NCI-H2171 treated with DMSO at 0.1 percent for 48 hours (cell line): ENCODE data around the gene AVP.
A peak's percentile ranks its signal among the peaks of the same experiment; 100 is the strongest.
"Not testable (repeated sequence)": the region's sequence is repeated elsewhere in the genome, so short reads cannot be mapped to it uniquely, and the experiment has no call there.

Source experiments
- DNase-seq: peaks from one replicate; lab custom pipeline; 2025; lab: John Stamatoyannopoulos, UW

AVP gene, protein sequence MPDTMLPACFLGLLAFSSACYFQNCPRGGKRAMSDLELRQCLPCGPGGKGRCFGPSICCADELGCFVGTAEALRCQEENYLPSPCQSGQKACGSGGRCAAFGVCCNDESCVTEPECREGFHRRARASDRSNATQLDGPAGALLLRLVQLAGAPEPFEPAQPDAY

GRCh38 chr20:3084283-3084985 is at the start of gene AVP:
Gene AVP (minus strand): TSS chr20:3084724. CDS start chr20:3084674, 50 bp downstream.
- DNase-seq = no peak

- DNase-seq = no peak
Observed at GRCh38 chr20:3134151-3134550, 49.6 kb upstream of the AVP start.

DNA sequence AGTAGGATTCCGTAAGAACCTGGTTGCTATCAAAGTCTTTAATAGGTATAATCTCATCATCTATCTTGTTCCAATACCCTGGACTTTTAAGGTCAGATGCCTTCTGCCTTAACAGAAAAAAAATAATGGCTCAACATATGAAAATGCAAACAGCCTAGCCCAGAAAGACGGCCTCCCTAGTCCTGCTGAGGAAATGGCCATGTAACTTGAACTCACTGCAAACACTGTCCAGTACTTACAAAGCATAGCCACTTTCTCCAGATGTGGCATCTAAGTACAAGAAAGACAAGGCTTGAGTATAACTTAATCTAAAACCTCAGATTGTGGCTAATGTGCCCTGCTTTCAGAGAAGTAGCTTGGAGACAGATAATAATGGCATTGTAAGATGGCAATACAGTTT is 48.6 kb upstream of the AVP start:
- no peak for DNase-seq

DNA sequence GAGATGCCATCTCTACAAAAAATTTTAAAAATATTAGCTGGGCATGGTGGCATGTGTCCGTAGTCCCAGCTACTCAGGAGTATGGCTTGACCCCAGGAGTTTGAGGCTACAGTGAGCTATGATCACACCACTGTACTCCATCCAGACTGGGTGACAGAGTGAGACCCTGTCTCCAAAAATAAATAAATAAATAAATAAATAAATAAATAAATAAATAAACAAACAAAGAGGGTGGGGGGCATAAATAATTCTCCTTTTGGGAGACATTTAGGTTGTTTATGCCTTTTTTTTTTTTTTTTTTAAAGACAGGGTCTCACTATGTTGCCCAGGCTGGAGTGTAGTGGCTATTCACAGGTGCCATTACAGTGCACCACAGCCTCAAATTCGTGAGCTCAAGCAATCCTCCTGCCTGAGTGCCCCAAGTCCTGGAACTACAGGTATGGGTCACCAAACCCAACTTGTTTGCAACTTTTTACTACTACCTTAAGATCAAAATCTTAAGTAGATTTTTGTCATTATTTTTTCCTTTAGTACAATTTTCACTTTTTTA is 45.6 kb upstream of the AVP start:
- DNase-seq = no peak

- DNase-seq = no peak
Observed at GRCh38 chr20:3129094-3129493, 44.6 kb upstream of the AVP start.

DNA sequence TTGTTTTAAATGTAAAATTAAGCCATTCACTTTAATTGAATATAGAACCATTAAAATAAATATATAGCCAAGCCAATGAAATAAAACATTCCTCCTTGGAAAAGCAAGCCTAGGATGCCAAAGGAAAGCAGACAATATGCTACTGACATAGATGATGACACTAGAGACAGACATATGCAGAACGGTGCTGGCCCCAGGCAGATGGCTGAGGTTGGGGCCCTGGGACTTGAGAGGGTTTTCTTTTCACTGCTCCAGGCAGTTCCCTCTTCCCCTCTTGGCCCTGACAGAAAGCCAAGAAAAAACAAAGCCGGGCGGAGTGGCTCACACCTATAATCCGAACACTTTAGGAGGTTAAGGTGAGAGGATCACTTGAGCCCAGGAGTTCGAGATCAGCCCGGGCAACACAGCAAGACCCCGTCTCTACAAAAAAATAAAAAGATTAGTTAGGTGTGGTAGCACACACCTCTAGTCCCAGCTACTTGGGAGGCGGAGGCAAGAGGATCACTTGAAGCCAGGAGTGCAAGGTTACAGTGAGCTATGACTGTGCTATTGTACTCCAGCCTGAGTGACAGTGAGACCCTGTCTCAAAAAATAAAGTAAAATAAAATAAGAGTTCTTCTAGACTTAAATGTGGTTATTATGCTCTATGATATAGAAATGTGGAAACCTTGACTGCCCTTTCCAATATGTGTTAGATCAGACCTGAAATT is 43.9 kb upstream of the AVP start:
- peak; percentile 83 for DNase-seq

DNA sequence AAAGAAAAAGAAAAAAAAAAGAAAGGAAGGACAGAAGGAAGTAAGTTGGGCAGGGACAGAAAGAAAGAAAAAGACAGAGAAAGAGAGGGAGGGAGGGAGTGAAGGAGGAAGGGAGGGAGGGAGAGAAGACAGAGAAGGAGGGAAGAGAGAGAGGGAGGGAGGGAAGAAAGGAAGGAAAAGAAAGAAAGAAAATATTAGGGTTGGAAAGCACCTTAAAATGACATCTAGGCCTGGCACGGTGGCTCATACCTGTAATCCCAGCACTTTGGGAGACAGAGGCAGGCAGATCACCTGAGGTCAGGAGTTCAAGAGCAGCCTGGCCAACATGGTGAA is 42.0 kb upstream of the AVP start:
- DNase-seq = no peak

- DNase-seq = not testable (repeated sequence)
Observed at GRCh38 chr20:3125776-3126526, 41.4 kb upstream of the AVP start.

DNA sequence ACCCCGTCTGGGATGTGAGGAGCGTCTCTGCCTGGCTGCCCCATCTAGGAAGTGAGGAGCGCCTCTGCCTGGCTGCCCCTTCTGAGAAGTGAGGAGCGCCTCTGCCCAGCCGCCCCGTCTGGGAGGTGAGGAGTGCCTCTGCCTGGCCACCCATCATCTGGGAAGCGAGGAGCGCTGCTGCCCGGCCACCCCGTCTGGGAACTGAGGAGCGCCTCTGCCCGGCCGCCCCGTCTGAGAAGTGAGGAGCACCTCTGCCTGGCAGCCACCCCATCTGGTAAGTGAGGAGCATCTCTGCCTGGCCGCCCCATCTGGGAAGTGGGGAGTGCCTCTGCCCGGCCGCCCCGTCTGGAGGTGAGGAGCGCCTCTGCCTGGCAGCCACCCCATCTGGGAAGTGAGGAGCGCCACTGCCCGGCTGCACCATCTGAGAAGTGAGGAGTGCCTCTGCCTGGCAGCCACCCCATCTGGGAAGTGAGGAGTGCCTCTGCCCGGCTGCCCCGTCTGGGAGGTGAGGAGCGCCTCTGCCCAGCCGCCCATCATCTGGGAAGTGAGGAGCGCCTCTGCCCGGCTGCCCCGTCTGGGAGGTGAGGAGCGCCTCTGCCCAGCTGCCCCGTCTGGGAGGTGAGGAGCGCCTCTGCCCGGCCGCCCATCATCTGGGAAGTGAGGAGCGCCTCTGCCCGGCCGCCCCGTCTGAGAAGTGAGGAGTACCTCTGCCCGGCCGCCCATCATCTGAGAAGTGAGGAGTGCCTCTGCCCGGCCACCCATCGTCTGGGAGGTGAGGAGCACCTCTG is 40.4 kb upstream of the AVP start:
- DNase-seq = not testable (repeated sequence)

DNA sequence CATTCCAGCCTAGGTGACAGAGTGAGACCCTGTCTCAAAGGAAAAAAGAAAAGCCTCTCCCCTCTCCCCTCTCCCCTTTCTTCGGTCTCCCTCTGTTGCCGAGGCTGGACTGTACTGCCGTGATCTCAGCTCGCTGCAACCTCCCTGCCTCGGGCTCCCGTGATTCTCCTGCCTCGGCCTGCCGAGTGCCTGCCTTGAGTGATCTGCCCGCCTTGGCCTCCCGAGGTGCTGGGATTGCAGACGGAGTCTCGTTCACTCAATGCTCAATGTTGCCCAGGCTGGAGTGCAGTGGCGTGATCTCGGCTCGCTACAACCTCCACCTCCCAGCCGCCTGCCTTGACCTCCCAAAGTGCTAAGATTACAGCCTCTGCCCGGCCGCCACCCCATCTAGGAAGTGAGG is 39.6 kb upstream of the AVP start:
- not testable (repeated sequence) for DNase-seq

- no peak for DNase-seq
Observed at GRCh38 chr20:3123542-3123941, 39.0 kb upstream of the AVP start.

DNA sequence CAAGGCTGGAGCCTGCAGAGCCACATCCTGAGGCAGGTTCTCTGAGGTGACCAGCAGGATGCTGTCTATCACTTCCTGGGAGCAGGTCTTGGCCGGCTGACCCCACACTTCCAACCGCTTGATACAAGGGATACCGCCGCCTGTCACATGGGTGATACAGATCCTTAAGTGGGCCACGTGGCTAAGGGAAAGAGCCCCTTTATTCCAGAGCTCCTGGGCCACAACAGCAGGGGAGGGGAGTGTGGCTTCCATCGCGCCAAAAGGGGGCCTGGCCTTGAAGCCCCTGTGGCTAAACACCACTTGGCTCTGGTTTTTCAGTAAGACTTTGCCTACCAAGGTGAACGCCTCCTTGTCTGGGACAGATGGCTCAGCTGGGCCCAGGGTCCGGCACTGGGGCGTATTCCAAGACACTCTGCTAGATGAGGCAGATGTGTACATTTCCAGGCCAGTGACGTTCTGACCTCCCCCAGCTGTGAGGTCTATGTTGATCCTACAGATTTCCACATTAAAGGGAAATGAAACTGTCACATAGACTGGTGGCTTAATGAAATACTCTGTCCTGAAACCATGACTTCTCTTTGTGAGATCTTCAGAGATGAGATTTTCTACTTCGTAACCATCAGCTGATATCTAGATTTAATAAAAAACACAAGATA is 37.6 kb upstream of the AVP start:
- no peak for DNase-seq

GRCh38 chr20:3121271-3121911 is 36.9 kb upstream of the AVP start:
- no peak for DNase-seq

DNA sequence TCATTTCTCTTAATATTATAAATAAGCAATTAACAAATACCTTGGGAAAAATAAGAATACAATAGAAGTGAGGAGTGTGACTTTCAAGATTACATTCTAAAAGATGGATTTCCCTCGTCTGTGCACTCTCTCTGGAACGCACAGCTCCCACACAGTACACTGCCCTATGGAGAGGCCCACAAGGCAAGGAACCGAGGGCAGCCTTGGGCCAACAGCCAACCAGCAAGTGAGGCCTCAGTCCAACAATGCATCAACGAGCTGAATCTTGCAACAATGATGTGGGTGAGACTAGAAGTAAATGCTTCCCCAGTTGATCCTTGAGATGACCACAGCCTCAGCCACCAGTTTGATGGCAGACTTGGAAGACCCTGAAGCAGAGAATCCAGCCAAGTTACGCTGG is 34.5 kb upstream of the AVP start:
- DNase-seq = no peak

- DNase-seq = peak; percentile 93
Observed at GRCh38 chr20:3117839-3118379, 33.4 kb upstream of the AVP start.

DNA sequence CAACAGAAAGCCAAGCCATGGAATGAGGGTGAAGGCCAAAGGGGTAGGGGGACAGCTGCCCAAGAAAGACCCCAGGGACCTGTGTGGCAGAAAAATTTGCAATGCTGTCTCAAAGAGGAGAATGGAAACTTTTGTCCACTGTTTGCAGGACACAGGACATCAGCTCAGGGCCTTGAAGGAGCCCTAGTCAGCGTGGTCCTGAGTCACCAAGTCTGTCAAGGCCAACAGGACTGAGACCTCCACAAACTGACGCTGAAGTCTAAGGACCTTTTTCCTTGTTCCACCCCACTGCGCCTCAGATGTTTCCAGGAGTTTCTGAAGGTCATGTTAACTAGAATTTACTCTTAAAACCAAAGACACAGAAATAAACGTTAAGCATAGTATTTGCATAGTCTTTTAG is 31.8 kb upstream of the AVP start:
- no peak for DNase-seq

DNA sequence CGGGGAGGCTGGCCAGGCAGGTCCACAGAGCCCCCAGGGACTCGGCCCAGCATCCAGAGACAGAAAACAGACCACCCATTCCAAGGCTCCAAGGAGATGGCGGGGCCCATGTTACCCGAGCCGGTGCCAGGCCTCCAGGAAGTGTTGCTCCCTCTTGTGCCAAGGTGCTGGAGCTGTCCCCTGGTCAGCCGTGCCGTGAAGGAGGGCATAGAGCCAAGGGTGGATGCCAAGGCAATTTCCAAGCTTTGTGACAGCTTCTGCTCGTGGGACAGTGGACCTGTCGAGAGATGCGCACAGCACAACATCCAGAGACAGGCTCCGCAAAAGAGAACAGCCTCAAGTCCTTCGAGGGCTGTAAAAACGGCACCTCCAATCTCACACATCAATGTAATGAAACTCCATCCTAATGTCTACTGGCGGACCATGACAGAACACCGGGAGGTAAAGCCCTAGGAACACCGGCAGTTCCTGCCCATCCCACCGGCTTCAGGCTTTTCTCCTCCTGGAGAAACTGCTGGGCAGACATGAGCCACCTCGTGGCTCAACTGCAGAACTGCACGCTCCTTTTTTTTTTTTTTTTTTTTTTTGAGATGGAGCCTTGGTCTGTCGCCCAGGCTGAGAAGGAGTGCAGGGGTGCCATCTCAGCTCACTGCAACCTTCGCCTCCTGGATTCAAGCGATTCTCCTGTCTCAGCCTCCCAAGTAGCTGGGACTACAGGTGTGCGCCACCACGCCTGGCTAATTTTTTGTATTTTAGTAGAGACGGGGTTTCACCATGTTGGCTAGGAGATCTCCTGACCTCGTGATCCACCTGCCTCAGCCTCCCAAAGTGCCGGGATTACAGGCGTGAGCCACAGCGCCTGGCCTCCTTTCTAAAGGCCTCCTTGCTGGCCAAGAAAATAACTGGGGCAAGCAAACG is 30.9 kb upstream of the AVP start:
- peak; percentile 75 for DNase-seq

DNA sequence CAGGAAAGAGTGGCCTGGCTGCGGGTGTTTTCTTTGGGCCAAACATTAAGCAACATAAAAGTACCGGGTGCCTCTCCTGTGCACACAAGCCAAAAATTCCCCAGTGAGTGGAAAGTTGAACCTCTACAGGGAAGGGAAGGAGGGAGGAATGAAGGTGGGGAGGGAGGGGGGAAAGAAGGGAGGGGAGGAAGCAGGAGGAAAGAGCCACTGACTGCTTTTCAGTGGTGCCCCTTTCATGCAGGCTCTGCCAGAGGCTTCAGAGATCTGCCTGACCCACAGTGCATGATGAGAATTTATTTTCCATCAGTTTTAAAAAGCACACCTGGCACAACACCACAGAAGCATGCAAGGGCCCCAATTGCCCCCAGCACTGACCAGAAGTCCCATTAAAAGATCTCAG is 27.5 kb upstream of the AVP start:
- DNase-seq = no peak

GRCh38 chr20:3111507-3111906 is 27.0 kb upstream of the AVP start:
- DNase-seq = no peak
